Measurements from ENCODE around the gene YBEY.

DNA sequence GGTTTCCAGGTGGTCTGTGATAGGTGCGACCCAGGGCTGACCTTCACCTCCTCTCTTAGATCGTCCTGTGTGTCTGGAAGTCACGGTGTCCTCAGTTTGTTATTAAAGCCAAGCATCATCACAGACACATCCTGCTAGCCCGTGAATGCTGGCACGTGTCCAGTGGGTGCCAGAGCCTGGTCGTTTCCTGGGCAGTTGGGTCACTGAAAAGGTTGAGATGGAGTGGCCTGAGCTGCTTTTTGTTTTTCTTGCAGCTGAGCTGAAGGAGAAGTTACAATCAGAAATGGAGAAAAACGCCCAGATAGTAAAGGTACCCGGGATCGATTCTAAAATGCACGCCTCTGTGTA is 61.0 kb downstream of the YBEY start:
- TF ChIP-seq CTCF (IDR thresholded peaks at IDR 0.05), result no peak
- no peak for TF ChIP-seq POLR2AphosphoS5 (IDR thresholded peaks at IDR 0.05)

All from upper lobe of left lung (tissue), 4 donors.